Measurements from ENCODE around the gene GUCY2C. TPM values are rescaled to one million over a fixed set of nuclear protein-coding genes. Genes with fewer than 3 reads are reported as not detected.

Gene GUCY2C
- total and polyA plus RNA-seq, 10 of the 15 experiments (the other 5 are each of a cell fraction or from before 2014, with no cell fraction given) = 0.08 to 0.60 (median 0.17) TPM

- no TSS peak for BruUV-seq (replicated peaks)
- ATAC-seq (no peak), FAIRE-seq (no peak), DNase-seq (ENCODE audit: low read depth, low spot score) (no peak)
- SMC1A ChIA-PET (ENCODE audit: uncharacterized antibody, unreplicated experiment) = interaction anchor here (1.4 to 1.8 kb wide), 5 partner anchors 9 to 143 kb away, joined by 3 to 7 read pairs (median 5); no protein-coding TSS in a partner anchor
- TF ChIP-seq IKZF1 (conservative IDR thresholded peaks at IDR 0.05) (no peak), CUX1 (IDR thresholded peaks at IDR 0.05; ENCODE audit: insufficient replicate concordance, low read depth, low read length) (no peak), CBX3 (IDR thresholded peaks at IDR 0.05; ENCODE audit: borderline replicate concordance, low read depth) (no peak), ZBTB40 (IDR thresholded peaks at IDR 0.05; ENCODE audit: borderline replicate concordance) (no peak), WRNIP1 (IDR thresholded peaks at IDR 0.05; ENCODE audit: borderline replicate concordance, low read depth, low read length) (no peak), RELB (IDR thresholded peaks at IDR 0.05; ENCODE audit: low read depth) (no peak), BACH1 (IDR thresholded peaks at IDR 0.05; ENCODE audit: borderline replicate concordance) (no peak), POLR2AphosphoS2 (IDR thresholded peaks at IDR 0.05; ENCODE audit: low read depth, low read length) (no peak), SREBF2 (IDR thresholded peaks at IDR 0.05; ENCODE audit: low read length) (no peak), LARP7 (IDR thresholded peaks at IDR 0.05) (no peak)
- Histone ChIP-seq H3K9me3 (replicated peaks; ENCODE audit: control insufficient read depth, insufficient read depth, low read length) (no peaks in the 10 kb centered on the region; the same call in 2 of the 3 replicates), H3K4me3 (no peak overlapping the region), H3K4me1 (ENCODE audit: control insufficient read depth, insufficient read depth, low read length) (peaks cover 2% of the 10 kb centered on the region; the same call in 1 of the 2 replicates), H3K36me3 (ENCODE audit: control insufficient read depth in 2 of 2, insufficient read depth in 2 of 2, low read length in 1 of 2) (no peaks in the 10 kb centered on the region), H3K27ac (ENCODE audit: control insufficient read depth, insufficient read depth) (no peak overlapping the region), H2AFZ (ENCODE audit: control insufficient read depth, low read depth, low read length) (no peak overlapping the region), H3K27me3 (replicated peaks in 1 of 2; ENCODE audit: control insufficient read depth in 2 of 2, insufficient read depth in 2 of 2, low read length in 1 of 2) (no peaks in the 10 kb centered on the region), H3K4me2 (ENCODE audit: control insufficient read depth, insufficient read depth) (no peak overlapping the region), H3K9ac (ENCODE audit: control insufficient read depth, insufficient read depth, low read length) (no peak overlapping the region), H4K20me1 (ENCODE audit: control insufficient read depth, insufficient read depth) (no peaks in the 10 kb centered on the region), H3K79me2 (ENCODE audit: control insufficient read depth, insufficient read depth, low read length) (no peaks in the 10 kb centered on the region)
- POLR2A ChIA-PET = no interaction called here
- 71% methylated on average over 5 of the region's 5 CpGs for WGBS (ENCODE audit: insufficient coverage, insufficient replicate concordance, low lambda C conversion rate, missing lambda C conversion rate)
- CTCF ChIA-PET = interaction anchor here (0.9 to 4.9 kb wide), 10 partner anchors 14 to 335 kb away, joined by 3 to 28 read pairs (median 5); no protein-coding TSS in a partner anchor
- RAD21 ChIA-PET (ENCODE audit: unreplicated experiment) = interaction anchor here (0.9 to 2.0 kb wide), 6 partner anchors 46 to 335 kb away, joined by 3 to 9 read pairs (median 4); no protein-coding TSS in a partner anchor
- in situ Hi-C loops (cut with MboI) (no loop called here), intact Hi-C loops (cut with micrococcal nuclease; ENCODE audit: unreplicated experiment) (loop anchor here (5.0 kb wide), 2 partner anchors 89 to 144 kb away; no protein-coding TSS in a partner anchor)
These were observed 123.3 kb downstream of the GUCY2C start for GRCh38 chr12:14573118-14573517.

All from GM12878 (cell line).